K562 (cell line): Measurements from ENCODE around the gene SHISAL2B. TPM values are rescaled to one million over a fixed set of nuclear protein-coding genes. Genes with fewer than 3 reads are reported as not detected.
"Not testable (repeated sequence)": the region's sequence is repeated elsewhere in the genome, so short reads cannot be mapped to it uniquely, and the experiment has no call there.

ENCODE experiments used
- ATAC-seq: fragments of 200-7000 bp; cut with Tn5 transposase; 3 replicates; pipeline ENCODE4 v1.9.1; 2020; ENCODE audit warnings: moderate library complexity
- BruUV-seq: library from RNA; stranded (reverse); fragments of 400-500 nt; replicated peaks from 2 replicates; lab custom pipeline; 2021; lab: Mats Ljungman, UMichigan
- CTCF ChIA-PET: fragments of 300-600 bp; formaldehyde crosslinking; extraction: SDS; loops from one replicate; lab custom pipeline; 2021; ENCODE audit warnings: low intra/inter-chr PET ratio; lab: Yijun Ruan, JAX
- POLR2A ChIA-PET: fragments of 300-600, 350-650 bp; sonication (Branson Sonifier 250); formaldehyde crosslinking; extraction: SDS; loops from one replicate; lab custom pipeline; 2021; ENCODE audit warnings: antibody characterized with exemption, inconsistent platforms; lab: Yijun Ruan, JAX
- DNase-seq, 4 experiments: peaks; one replicate each; pipeline versions ENCODE4 v3.0.0 to v3.0.0-alpha.2; 2011 to 2018; ENCODE audit warnings: low spot score in 3 of 4, mixed read lengths in 3 of 4; ENCODE audit errors: extremely low read depth in 1 of 4
- FAIRE-seq: peaks from 2 replicates; lab custom pipeline; 2011; peaks lifted over from hg19 to GRCh38; lab: Jason Lieb, UNC
- H2AFZ ChIP-seq: 2 replicates; pipeline ENCODE4 v1.6.0; 2011; ENCODE audit warnings: low read depth, low read length, control low read depth, inconsistent platforms
- H3K27ac ChIP-seq: fragments of 200-600 bp; 3 replicates; pipeline ENCODE4 v1.8.0; 2011; ENCODE audit warnings: low read depth, mild to moderate bottlenecking, control low read depth, inconsistent platforms, low read length, moderate library complexity, mixed read lengths; ENCODE audit errors: extremely low read depth
- H3K27me3 ChIP-seq, 2 experiments: fragments of 300-600 bp in 1 of 2; 2 replicates in 1 of 2; 3 replicates in 1 of 2; pipeline versions ENCODE4 v1.6.0 to v1.8.0; 2011; ENCODE audit warnings: inconsistent platforms in 2 of 2, low read length in 2 of 2, mild to moderate bottlenecking in 1 of 2, mixed read lengths in 1 of 2, moderate library complexity in 1 of 2; ENCODE audit not compliant: control insufficient read depth in 2 of 2, insufficient read depth in 2 of 2
- H3K36me3 ChIP-seq: fragments of 300-600 bp; 3 replicates; pipeline ENCODE4 v1.8.0; 2011; ENCODE audit warnings: mild to moderate bottlenecking, low read length, inconsistent platforms; ENCODE audit not compliant: control insufficient read depth, insufficient read depth
- H3K4me1 ChIP-seq, 2 experiments: fragments of 200-600 bp in 1 of 2; replicated peaks in 1 of 2; 2 replicates in 1 of 2; 3 replicates in 1 of 2; pipeline versions ENCODE4 v1.5.1 to v1.8.0; 2011; ENCODE audit warnings: inconsistent platforms in 2 of 2, low read length in 2 of 2, mild to moderate bottlenecking in 1 of 2, mixed read lengths in 1 of 2, moderate library complexity in 1 of 2; ENCODE audit not compliant: control insufficient read depth in 2 of 2, insufficient read depth in 2 of 2
- H3K4me2 ChIP-seq: 2 replicates; pipeline ENCODE4 v1.6.1; 2011; ENCODE audit warnings: low read length, control low read depth, inconsistent platforms, mixed read lengths; ENCODE audit not compliant: insufficient read depth
- H3K4me3 ChIP-seq: fragments of 200-600 bp; sonication (generic), shearing (Covaris generic); 2 replicates; pipeline ENCODE4 v1.5.1; 2016; ENCODE audit warnings: control low read depth, inconsistent platforms
- H3K79me2 ChIP-seq: fragments of 200-600 bp; 3 replicates; pipeline ENCODE4 v1.8.0; 2011; ENCODE audit warnings: low read length, inconsistent platforms; ENCODE audit not compliant: control insufficient read depth, insufficient read depth
- H3K9ac ChIP-seq, 2 experiments: 2 replicates each; pipeline versions ENCODE4 v1.6.0 to v1.6.1; 2011; ENCODE audit warnings: low read depth in 2 of 2, low read length in 2 of 2, control low read depth in 1 of 2, inconsistent platforms in 1 of 2, mild to moderate bottlenecking in 1 of 2, mixed read lengths in 1 of 2; ENCODE audit not compliant: insufficient read depth in 1 of 2
- H3K9me1 ChIP-seq: one replicate; pipeline ENCODE4 v1.6.0; 2011; ENCODE audit warnings: inconsistent platforms, mild to moderate bottlenecking, low read length, moderate library complexity; ENCODE audit not compliant: control insufficient read depth, insufficient read depth
- H3K9me3 ChIP-seq: replicated peaks from 2 replicates; pipeline ENCODE4 v1.5.1; 2011; ENCODE audit warnings: low read depth, low read length, inconsistent platforms; ENCODE audit not compliant: control insufficient read depth, insufficient read depth
- H4K20me1 ChIP-seq: replicated peaks from 2 replicates; pipeline ENCODE4 v1.6.1; 2011; ENCODE audit warnings: low read length, inconsistent platforms, mixed read lengths; ENCODE audit not compliant: control insufficient read depth, insufficient read depth
- ADNP ChIP-seq: fragments of 200-800 bp; sonication (Bioruptor generic); IDR thresholded peaks from 2 replicates; pipeline ENCODE4 v1.6.1; 2016; ENCODE audit warnings: missing genetic modification characterization, missing compliant biosample characterization
- CBX5 ChIP-seq: IDR thresholded peaks from 2 replicates; pipeline ENCODE4 v1.6.1; 2014; ENCODE audit warnings: low read depth, borderline replicate concordance
- TCFL5 ChIP-seq: fragments of 250-450 bp; sonication (Bioruptor Pico); conservative IDR thresholded peaks from 2 replicates; pipeline ENCODE4 v1.6.1; 2021; ENCODE audit warnings: mild to moderate bottlenecking, moderate library complexity, matching md5 sums
- THRA ChIP-seq: fragments of 450-650 bp; IDR thresholded peaks from 2 replicates; pipeline ENCODE4 v1.6.1; 2017; ENCODE audit warnings: mild to moderate bottlenecking, moderate library complexity
- WGBS: fragments of 100-300 bp; shearing (Covaris generic); methylation state at CpG from one replicate; pipeline ENCODE4 v1.1.6; 2016; ENCODE audit warnings: low coverage, mixed read lengths; ENCODE audit not compliant: insufficient coverage; ENCODE audit errors: missing lambda C conversion rate; 5-methylcytosine and 5-hydroxymethylcytosine counted together
- in situ Hi-C: fragments of 300-500 bp; cut with MboI; formaldehyde crosslinking; loops from 4 replicates; pipeline ENCODE4 v1.15.0; 2018; ENCODE audit warnings: inconsistent platforms, mixed read lengths
- intact Hi-C: fragments of 100-400 bp; cut with micrococcal nuclease; formaldehyde crosslinking; loops from 2 replicates; pipeline ENCODE4 v1.14.2; 2022
- polyA plus RNA-seq, 8 experiments: library from polyadenylated mRNA; depleted of rRNA in 4 of 8; stranded (reverse) in 5 of 8; unstranded in 3 of 8; fragments of >200 nt; fragmentation: Nextera tagmentation in 2 of 8; fragmentation: Illumina TruSeq in 1 of 8; extraction: Ambion mirVana in 2 of 8; extraction: Trizol in 1 of 8; gene quantifications; 2 replicates each; pipeline versions ENCODE4 v1.2.1 to v1.2.3, GENCODE V29; 2011 to 2014; ENCODE audit warnings: inconsistent platforms in 1 of 8, missing spikeins in 1 of 8
- total RNA-seq, 7 experiments: library from RNA; depleted of rRNA in 6 of 7; stranded (reverse); fragments of >200 nt in 6 of 7; fragmentation: Illumina TruSeq in 2 of 7; extraction: Trizol in 2 of 7; gene quantifications; 2 replicates each; pipeline versions ENCODE4 v1.2.1 to v1.2.3, GENCODE V29; 2011 to 2021; ENCODE audit warnings: low replicate concordance in 1 of 7

Gene SHISAL2B
- total and polyA plus RNA-seq, 9 of the 15 experiments (the other 6 are each of a cell fraction or from before 2014, with no cell fraction given): not detected

GRCh38 chr5:64696414-64696813 lies 6.1 kb downstream of the SHISAL2B start:
- POLR2A ChIA-PET, CTCF ChIA-PET, FAIRE-seq, H3K36me3 ChIP-seq, DNase-seq, H3K9ac ChIP-seq, H3K9me3 ChIP-seq, H3K27ac ChIP-seq, intact Hi-C loops, H3K9me1 ChIP-seq, in situ Hi-C loops, H3K4me2 ChIP-seq, H3K27me3 ChIP-seq, ATAC-seq, H4K20me1 ChIP-seq, H3K79me2 ChIP-seq, H3K4me1 ChIP-seq, H3K4me3 ChIP-seq, H2AFZ ChIP-seq, BruUV-seq: not testable (repeated sequence)
- 0 out of 2 replicates have a peak, but pooled peaks have one; percentile 30 for TF ChIP-seq CBX5
- WGBS: 3% methylated on average over 7 of the region's 7 CpGs

- FAIRE-seq: no peak
- WGBS: 0% methylated on average over 3 of the region's 4 CpGs
- ATAC-seq: no peak
- H3K4me2 ChIP-seq: no peak overlapping the region
- DNase-seq: no peak
- H3K4me1 ChIP-seq: no peaks in the 10 kb centered on the region
- POLR2A ChIA-PET: no interaction called here
- no peak overlapping the region for H3K27ac ChIP-seq
- BruUV-seq: no TSS peak
- intact Hi-C loops: no loop called here
- no peaks in the 10 kb centered on the region for H3K79me2 ChIP-seq
- no peaks in the 10 kb centered on the region for H3K9me1 ChIP-seq
- H4K20me1 ChIP-seq: no peaks in the 10 kb centered on the region
- TF ChIP-seq THRA: no peak
- TF ChIP-seq ADNP (tag): no peak
- no peak for TF ChIP-seq TCFL5 (CRISPR knock-in tag)
- CTCF ChIA-PET: no interaction called here
- H3K36me3 ChIP-seq: no peaks in the 10 kb centered on the region
- 0 out of 2 replicates have a peak, but pooled peaks cover 3% of the 10 kb centered on the region for H3K9me3 ChIP-seq
- no peak overlapping the region for H2AFZ ChIP-seq
- H3K27me3 ChIP-seq: no peaks in the 10 kb centered on the region
- H3K4me3 ChIP-seq: no peak overlapping the region
- in situ Hi-C loops: no loop called here
- no peak overlapping the region for H3K9ac ChIP-seq
Measured at GRCh38 chr5:64700765-64701164, 10.5 kb downstream of the SHISAL2B start.

- 6% methylated on average over 2 of the region's 2 CpGs for WGBS
- in situ Hi-C loops, H2AFZ ChIP-seq, BruUV-seq, CTCF ChIA-PET, H3K9me1 ChIP-seq, H3K9ac ChIP-seq, intact Hi-C loops, H4K20me1 ChIP-seq, H3K36me3 ChIP-seq, H3K4me2 ChIP-seq, H3K79me2 ChIP-seq, ATAC-seq, H3K27me3 ChIP-seq, H3K27ac ChIP-seq, POLR2A ChIA-PET, H3K4me3 ChIP-seq, DNase-seq, H3K4me1 ChIP-seq, H3K9me3 ChIP-seq, FAIRE-seq: not testable (repeated sequence)
Measured at GRCh38 chr5:64706074-64706473, 15.8 kb downstream of the SHISAL2B start.
